Endodermal cell (in vitro differentiated cells): ENCODE results near the gene SLC38A3. TPM values are rescaled to one million over a fixed set of nuclear protein-coding genes. Genes with fewer than 3 reads are reported as not detected.

Experiments used
- DNase-seq: peaks from one replicate; pipeline ENCODE4 v3.0.0-alpha.2; 2017
- H3K27ac ChIP-seq: 2 replicates; pipeline ENCODE4 v1.5.1; 2013; ENCODE audit warnings: mild to moderate bottlenecking, low read depth, low read length, moderate library complexity
- H3K27me3 ChIP-seq: 2 replicates; pipeline ENCODE4 v1.6.1; 2013; ENCODE audit warnings: mild to moderate bottlenecking, low read length, moderate library complexity; ENCODE audit not compliant: insufficient read depth, control insufficient read depth, poor library complexity, severe bottlenecking
- H3K36me3 ChIP-seq: 2 replicates; pipeline ENCODE4 v1.7.0; 2013; ENCODE audit warnings: mild to moderate bottlenecking, low read length, moderate library complexity; ENCODE audit not compliant: control insufficient read depth, insufficient read depth
- H3K4me1 ChIP-seq: one replicate; pipeline ENCODE4 v1.7.0; 2013; ENCODE audit warnings: low read length; ENCODE audit not compliant: control insufficient read depth, insufficient read depth
- H3K4me3 ChIP-seq: 2 replicates; pipeline ENCODE4 v1.5.1; 2013; ENCODE audit warnings: mild to moderate bottlenecking, low read length, moderate library complexity
- H3K9ac ChIP-seq: 2 replicates; pipeline ENCODE4 v1.6.1; 2013; ENCODE audit warnings: mild to moderate bottlenecking, low read length, moderate library complexity; ENCODE audit not compliant: poor library complexity, severe bottlenecking; ENCODE audit errors: extremely low read depth
- H3K9me3 ChIP-seq: 2 replicates; pipeline ENCODE4 v1.6.1; 2013; ENCODE audit warnings: mild to moderate bottlenecking, low read length, moderate library complexity; ENCODE audit not compliant: control insufficient read depth
- H3K27ac Mint-ChIP-seq: 2 replicates; pipeline ENCODE4 v1.8.0; 2020; ENCODE audit warnings: mixed read lengths
- H3K27me3 Mint-ChIP-seq: 2 replicates; pipeline ENCODE4 v1.8.0; 2021; ENCODE audit warnings: mild to moderate bottlenecking, mixed read lengths; ENCODE audit not compliant: insufficient read depth
- H3K36me3 Mint-ChIP-seq: 2 replicates; pipeline ENCODE4 v1.8.0; 2020; ENCODE audit warnings: low read depth, mixed read lengths
- H3K4me1 Mint-ChIP-seq: 2 replicates; pipeline ENCODE4 v1.8.0; 2020; ENCODE audit warnings: mixed read lengths
- H3K4me3 Mint-ChIP-seq: 2 replicates; pipeline ENCODE4 v1.8.0; 2020; ENCODE audit warnings: mild to moderate bottlenecking, moderate library complexity, mixed read lengths
- H3K9me3 Mint-ChIP-seq: 2 replicates; pipeline ENCODE4 v1.8.0; 2020; ENCODE audit warnings: mild to moderate bottlenecking, mixed read lengths
- CTCF ChIP-seq: fragments of 200-600 bp; sonication (generic); conservative IDR thresholded peaks from 2 replicates; pipeline ENCODE4 v1.5.0; 2021; ENCODE audit warnings: antibody characterized with exemption, mild to moderate bottlenecking
- WGBS, 2 experiments: methylation state at CpG; one replicate each; pipeline versions ENCODE4 v1.1.5 to v1.1.7; 2013; ENCODE audit warnings: missing lambda C conversion rate in 2 of 2, mixed read lengths in 1 of 2; ENCODE audit not compliant: insufficient coverage in 1 of 2, insufficient read length in 1 of 2; 5-methylcytosine and 5-hydroxymethylcytosine counted together
- total RNA-seq, 2 donors: library from RNA; stranded (reverse); fragmentation: NEBNext Ultra II Directional in 1 of 2; extraction: Animal tissue kit (Norgen Biotek cat#: 25700) in 1 of 2; gene quantifications; 2 replicates in 1 of 2; 3 replicates in 1 of 2; pipeline ENCODE4 v1.2.1, GENCODE V29; 2021

The SLC38A3 gene
- total RNA-seq, 2 donors from 2014 or later, result 1.5 to 1.9 TPM

- TF ChIP-seq CTCF, result no peak
- DNase-seq, result no peak
- Histone ChIP-seq H3K9me3 (no peaks in the 10 kb centered on the region), H3K27me3 (no peaks in the 10 kb centered on the region), H3K36me3 (peaks cover 5% of the 10 kb centered on the region), H3K27ac (no peak overlapping the region), H3K4me3 (no peak overlapping the region), H3K4me1 (peaks cover 8% of the 10 kb centered on the region), H3K9ac (no peak overlapping the region)
- Mint-ChIP-seq H3K4me1 (peaks cover 26% of the 10 kb centered on the region), H3K4me3 (no peak overlapping the region), H3K27me3 (no peaks in the 10 kb centered on the region), H3K36me3 (peaks cover 21% of the 10 kb centered on the region), H3K27ac (peak overlapping the region; percentile 26), H3K9me3 (no peaks in the 10 kb centered on the region)
- 96% methylated on average over 13 to 21 of the region's 21 CpGs for WGBS, 2 experiments
Observed at GRCh38 chr3:50171540-50172301, 33.4 kb upstream of the SLC38A3 start.

- no peak overlapping the region for H3K4me3 Mint-ChIP-seq
- DNase-seq, result no peak
- no peak for TF ChIP-seq CTCF
- Histone ChIP-seq H3K4me3 (no peak overlapping the region), H3K9ac (no peak overlapping the region), H3K36me3 (peaks cover 5% of the 10 kb centered on the region), H3K9me3 (no peaks in the 10 kb centered on the region), H3K27me3 (no peaks in the 10 kb centered on the region), H3K27ac (no peak overlapping the region), H3K4me1 (peaks cover 3% of the 10 kb centered on the region)
- 87 to 100% methylated on average over 3 to 8 of the region's 8 CpGs for WGBS, 2 experiments
- H3K9me3 Mint-ChIP-seq, result no peaks in the 10 kb centered on the region
- H3K27ac Mint-ChIP-seq, result no peak overlapping the region
- H3K27me3 Mint-ChIP-seq, result no peaks in the 10 kb centered on the region
- H3K4me1 Mint-ChIP-seq, result peaks cover 19% of the 10 kb centered on the region
- peaks cover 30% of the 10 kb centered on the region for H3K36me3 Mint-ChIP-seq
Observed at GRCh38 chr3:50172626-50173220, 32.3 kb upstream of the SLC38A3 start.

- H3K27ac Mint-ChIP-seq, result no peak overlapping the region
Observed at GRCh38 chr3:50173685-50174516, 31.2 kb upstream of the SLC38A3 start.

More at GRCh38 chr3:50173685-50174516, 31.2 kb upstream of the SLC38A3 start:
- peak; percentile 72 for DNase-seq
- Histone ChIP-seq H3K4me3 (no peak overlapping the region), H3K9me3 (no peaks in the 10 kb centered on the region), H3K27ac (no peak overlapping the region), H3K4me1 (no peaks in the 10 kb centered on the region), H3K9ac (no peak overlapping the region), H3K27me3 (no peaks in the 10 kb centered on the region), H3K36me3 (peaks cover 5% of the 10 kb centered on the region)
- Mint-ChIP-seq H3K36me3 (peaks cover 35% of the 10 kb centered on the region), H3K4me3 (no peak overlapping the region), H3K9me3 (no peaks in the 10 kb centered on the region), H3K27me3 (no peaks in the 10 kb centered on the region), H3K4me1 (peaks cover 10% of the 10 kb centered on the region)
- peak; percentile 64 for TF ChIP-seq CTCF
- 94 to 97% methylated on average over 21 to 29 of the region's 29 CpGs for WGBS, 2 experiments
